Activated CD4-positive, alpha-beta T cell treated with anti-CD3 and anti-CD28 coated beads, Interleukin-2, Interleukin-4, amounts not matched to agents 100 ng/mL and 50 ng/mL, durations not matched to agents 16 hours and 8 hours (primary cell): ENCODE data around the gene ADIRF.
"Not testable (repeated sequence)": the region's sequence is repeated elsewhere in the genome, so short reads cannot be mapped to it uniquely, and the experiment has no call there.

ENCODE experiments used
- DNase-seq: peaks from one replicate; pipeline ENCODE4 v3.0.0-alpha.2; 2020; ENCODE audit warnings: low spot score

ADIRF gene

GRCh38 chr10:86979296-86979818 lies 11.1 kb downstream of the ADIRF start:
- no peak for DNase-seq

- no peak for DNase-seq
Measured at GRCh38 chr10:86979977-86980448, 11.7 kb downstream of the ADIRF start.

GRCh38 chr10:86981020-86981419 lies 12.7 kb downstream of the ADIRF start:
- not testable (repeated sequence) for DNase-seq

GRCh38 chr10:86981716-86982115 lies 13.4 kb downstream of the ADIRF start:
- no peak for DNase-seq

- DNase-seq, result not testable (repeated sequence)
Measured at GRCh38 chr10:86984498-86984897, 16.2 kb downstream of the ADIRF start.

GRCh38 chr10:86988520-86988919 lies 20.2 kb downstream of the ADIRF start:
- no peak for DNase-seq

- DNase-seq, result not testable (repeated sequence)
Measured at GRCh38 chr10:86991362-86991761, 23.1 kb downstream of the ADIRF start.

- no peak for DNase-seq
Measured at GRCh38 chr10:86992456-86992855, 24.2 kb downstream of the ADIRF start.

GRCh38 chr10:86992929-86993328 lies 24.6 kb downstream of the ADIRF start:
- no peak for DNase-seq

- not testable (repeated sequence) for DNase-seq
Measured at GRCh38 chr10:86999802-87000403, 31.6 kb downstream of the ADIRF start.

GRCh38 chr10:87000491-87000890 lies 32.2 kb downstream of the ADIRF start:
- no peak for DNase-seq

- not testable (repeated sequence) for DNase-seq
Measured at GRCh38 chr10:87007124-87007523, 38.8 kb downstream of the ADIRF start.

- DNase-seq, result not testable (repeated sequence)
Measured at GRCh38 chr10:87007674-87008073, 39.4 kb downstream of the ADIRF start.

- DNase-seq, result not testable (repeated sequence)
Measured at GRCh38 chr10:87008303-87008702, 40.0 kb downstream of the ADIRF start.

GRCh38 chr10:87009134-87009696 lies 40.9 kb downstream of the ADIRF start:
- not testable (repeated sequence) for DNase-seq

- not testable (repeated sequence) for DNase-seq
Measured at GRCh38 chr10:87013528-87013927, 45.2 kb downstream of the ADIRF start.

- not testable (repeated sequence) for DNase-seq
Measured at GRCh38 chr10:87014986-87015716, 46.9 kb downstream of the ADIRF start.

- DNase-seq, result not testable (repeated sequence)
Measured at GRCh38 chr10:87018127-87018526, 49.8 kb downstream of the ADIRF start.

- not testable (repeated sequence) for DNase-seq
Measured at GRCh38 chr10:87019066-87019465, 50.8 kb downstream of the ADIRF start.

GRCh38 chr10:87019504-87019903 lies 51.2 kb downstream of the ADIRF start:
- DNase-seq, result not testable (repeated sequence)

GRCh38 chr10:87020056-87020455 lies 51.8 kb downstream of the ADIRF start, which contains the start of gene FAM25A:
Gene FAM25A, plus strand, starts transcription at chr10:87020294. Its CDS starts 31 bp downstream, at chr10:87020325.
- DNase-seq, result not testable (repeated sequence)
